GM21360 (cell line): ENCODE data around the gene FXYD6.
A peak's percentile ranks its signal among the peaks of the same experiment; 100 is the strongest.
"Not testable (repeated sequence)": the region's sequence is repeated elsewhere in the genome, so short reads cannot be mapped to it uniquely, and the experiment has no call there.

ENCODE experiments used
- ATAC-seq: cut with Tn5 transposase; IDR thresholded peaks from one replicate; pipeline ENCODE4 v1.9.1; 2021; ENCODE audit warnings: mild to moderate bottlenecking, moderate library complexity; ENCODE audit not compliant: unreplicated experiment

Gene FXYD6

GRCh38 chr11:117819096-117820040 is 57.1 kb downstream of the FXYD6 start:
- no peak for ATAC-seq

DNA sequence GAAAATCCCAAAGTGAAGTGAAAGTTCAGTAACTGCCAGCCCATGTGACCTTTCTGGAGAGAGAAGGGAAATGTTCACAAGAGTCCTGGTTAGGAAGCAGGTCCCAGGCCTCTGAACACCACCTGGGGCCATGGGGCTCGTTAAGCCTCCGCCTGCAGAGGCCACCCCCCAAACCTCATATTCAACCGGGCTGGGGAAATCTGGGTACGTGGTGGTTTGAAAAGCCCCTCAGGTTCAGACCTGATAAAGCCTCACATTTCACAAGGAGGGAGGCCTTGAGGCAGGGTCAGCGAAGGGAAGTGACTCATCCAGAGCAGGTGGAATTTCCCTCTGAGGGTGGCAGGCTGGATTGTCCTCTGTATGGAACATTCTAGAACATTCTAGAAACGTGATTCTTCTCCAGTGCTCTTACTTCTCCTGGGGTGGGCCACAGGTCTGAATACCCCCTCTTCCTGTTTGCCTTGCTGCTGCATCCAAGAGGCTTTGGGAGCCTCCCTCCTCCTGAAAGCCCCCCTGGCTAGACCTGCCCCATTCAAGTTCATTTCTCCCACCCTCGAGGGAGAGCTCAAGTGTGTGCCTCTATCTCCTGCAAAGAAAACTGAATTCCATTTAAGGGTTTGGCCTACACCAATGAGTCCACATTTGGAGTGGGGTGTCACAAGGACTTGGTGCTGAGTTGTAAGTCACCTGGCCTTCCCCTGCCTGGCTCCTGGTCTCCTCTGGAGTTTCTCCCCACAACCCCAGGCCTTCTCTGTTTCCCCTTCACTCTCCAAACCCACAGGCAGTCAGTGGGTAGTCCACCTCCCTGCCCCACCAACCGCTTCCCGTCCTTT is 58.2 kb downstream of the FXYD6 start:
- ATAC-seq = no peak

- no peak for ATAC-seq
Measured at GRCh38 chr11:117817368-117818040, 59.0 kb downstream of the FXYD6 start.

DNA sequence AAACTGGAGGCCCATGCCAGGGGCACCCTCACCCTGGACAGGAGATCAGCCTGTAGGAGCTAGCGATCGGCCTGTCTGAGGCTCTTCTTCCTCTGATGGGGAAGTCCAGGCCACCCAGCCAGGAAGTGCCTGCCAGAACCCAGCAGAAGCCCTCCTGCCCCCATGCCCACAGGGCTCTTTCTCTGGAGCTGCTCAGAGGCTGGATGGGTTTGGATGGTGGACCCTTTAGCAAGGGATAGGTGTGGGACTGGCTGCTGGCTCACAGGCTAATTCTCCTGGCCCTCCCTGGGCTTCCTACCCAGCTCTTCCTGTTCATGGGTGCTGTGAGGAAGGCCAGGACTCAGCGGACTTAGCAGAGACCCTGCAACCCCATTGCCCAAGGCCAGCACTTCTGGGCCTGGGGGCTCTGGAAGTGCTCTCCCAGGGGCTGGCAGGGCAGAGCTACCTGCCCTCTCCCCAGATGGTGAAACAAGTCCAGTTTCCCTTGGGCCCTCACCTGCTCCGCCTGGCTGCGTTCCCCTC is 59.6 kb downstream of the FXYD6 start:
- no peak for ATAC-seq

- no peak for ATAC-seq
Measured at GRCh38 chr11:117816151-117816741, 60.2 kb downstream of the FXYD6 start.

DNA sequence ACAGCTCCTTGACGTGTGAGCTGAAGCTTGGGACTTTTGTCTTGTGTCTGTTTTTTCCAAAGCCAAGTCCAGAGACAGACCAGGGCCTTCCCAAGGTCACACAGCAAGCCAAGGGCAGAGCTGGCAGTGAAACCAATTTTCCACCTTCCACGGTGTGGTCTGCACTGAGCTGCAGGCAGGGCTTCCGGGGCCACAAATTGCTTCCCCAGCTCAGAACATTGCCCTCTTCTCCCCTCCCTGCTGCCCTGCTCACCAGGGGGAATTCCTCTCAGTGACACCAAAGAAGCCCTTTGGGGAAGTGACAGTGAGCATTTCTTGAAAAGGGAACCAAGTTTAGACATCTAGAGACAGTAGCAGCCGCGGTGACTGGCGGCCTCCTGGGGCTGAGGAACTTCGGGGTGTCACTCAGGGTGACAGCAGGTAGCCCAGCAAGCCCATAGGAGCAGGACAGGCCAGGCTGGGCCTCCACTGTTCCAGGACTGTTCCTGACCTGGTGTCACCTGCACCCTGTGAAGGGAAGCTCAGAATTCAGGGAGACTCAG is 61.1 kb downstream of the FXYD6 start:
- peak; percentile 52 for ATAC-seq

DNA sequence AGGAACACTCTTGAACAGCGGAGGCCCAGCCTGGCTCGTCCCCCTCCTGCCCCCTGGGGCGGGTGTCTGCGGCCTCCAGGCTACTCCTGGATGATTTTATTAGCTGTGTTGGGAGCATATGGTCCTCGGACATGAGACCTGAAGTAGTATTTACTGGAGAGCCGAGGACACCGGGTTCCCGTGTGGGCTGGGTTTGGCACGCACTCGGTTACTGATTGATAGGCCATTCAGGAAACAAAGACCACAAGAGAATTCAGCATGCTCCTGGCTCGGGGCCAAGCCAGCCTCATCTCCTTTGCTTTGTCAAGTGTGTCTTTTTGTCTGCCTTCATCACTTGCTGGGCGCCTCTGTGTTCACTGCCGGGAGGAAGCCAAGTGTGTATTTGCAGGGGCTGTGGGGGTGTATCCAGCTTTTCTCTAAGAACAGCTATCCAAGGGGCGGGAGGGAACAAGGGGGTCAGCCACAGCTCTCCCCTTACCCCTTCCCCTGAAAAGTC is 61.6 kb downstream of the FXYD6 start:
- ATAC-seq = peak; percentile 28

DNA sequence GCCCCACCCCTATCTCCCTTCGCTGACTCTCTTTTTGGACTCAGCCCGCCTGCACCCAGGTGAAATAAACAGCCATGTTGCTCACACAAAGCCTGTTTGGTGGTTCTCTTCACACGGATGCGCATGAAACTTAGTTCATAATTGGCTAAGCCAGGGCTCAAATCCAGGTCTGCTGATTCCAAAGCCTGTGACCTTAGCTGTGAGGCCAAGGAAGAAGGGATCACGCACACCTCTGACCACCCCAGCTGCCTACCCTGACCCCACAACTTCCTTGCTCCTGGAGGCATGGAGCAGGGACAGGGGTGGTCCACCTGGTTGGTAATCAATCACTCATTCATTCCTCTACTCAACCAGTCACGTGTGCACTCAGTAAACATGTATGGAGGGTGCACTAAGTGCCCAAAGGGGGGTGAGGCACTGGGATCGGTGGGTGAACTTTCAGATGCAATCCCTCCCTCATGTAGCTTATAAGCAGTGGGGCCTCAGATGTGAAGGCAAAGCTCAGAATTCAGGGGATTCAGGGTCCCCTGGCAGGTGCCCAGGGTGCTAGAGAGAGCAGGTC is 62.2 kb downstream of the FXYD6 start:
- no peak for ATAC-seq

- ATAC-seq = not testable (repeated sequence)
Measured at GRCh38 chr11:117810056-117810451, 66.4 kb downstream of the FXYD6 start.

GRCh38 chr11:117809236-117810055 is 67.0 kb downstream of the FXYD6 start:
- no peak for ATAC-seq

- no peak for ATAC-seq
Measured at GRCh38 chr11:117808784-117809183, 67.7 kb downstream of the FXYD6 start.

GRCh38 chr11:117807482-117808327 is 68.8 kb downstream of the FXYD6 start:
- ATAC-seq = no peak

DNA sequence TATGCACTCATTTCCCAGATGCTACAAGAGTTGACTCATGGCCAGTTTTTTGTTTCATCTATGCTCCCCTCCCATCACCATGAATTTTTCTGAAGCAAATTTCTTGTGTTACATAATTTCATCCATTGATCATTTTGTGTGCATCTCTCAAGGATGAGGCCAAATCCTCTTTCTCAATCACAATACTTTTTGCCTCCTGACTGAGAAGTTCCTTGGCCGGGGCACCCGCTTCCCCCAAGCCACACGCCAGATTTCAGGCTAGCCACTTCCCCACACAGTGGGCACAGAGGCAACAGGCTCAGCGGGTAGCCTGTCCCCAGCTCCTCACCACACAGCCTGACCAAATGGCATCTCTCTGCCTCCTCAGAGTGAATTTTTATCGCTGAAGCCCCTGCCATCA is 69.6 kb downstream of the FXYD6 start:
- ATAC-seq = no peak

DNA sequence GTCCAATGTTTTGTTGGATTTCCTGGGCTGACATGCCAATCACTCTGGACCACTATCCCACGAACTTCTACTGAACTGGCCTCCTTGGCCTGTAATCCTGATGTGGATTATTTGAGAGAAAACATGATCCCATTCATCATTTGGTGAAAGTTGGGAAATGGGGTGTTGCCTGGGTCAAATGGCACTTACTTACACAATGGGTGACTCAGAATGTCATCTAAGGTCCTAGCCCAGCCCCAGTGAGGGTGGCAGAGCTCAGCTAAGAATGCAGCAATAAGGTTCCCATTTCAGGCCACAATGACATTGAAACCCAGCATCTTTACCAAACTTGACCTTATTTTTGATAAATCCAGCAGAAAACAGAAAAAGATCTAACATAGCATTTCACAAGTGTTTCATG is 71.4 kb downstream of the FXYD6 start:
- ATAC-seq = no peak

DNA sequence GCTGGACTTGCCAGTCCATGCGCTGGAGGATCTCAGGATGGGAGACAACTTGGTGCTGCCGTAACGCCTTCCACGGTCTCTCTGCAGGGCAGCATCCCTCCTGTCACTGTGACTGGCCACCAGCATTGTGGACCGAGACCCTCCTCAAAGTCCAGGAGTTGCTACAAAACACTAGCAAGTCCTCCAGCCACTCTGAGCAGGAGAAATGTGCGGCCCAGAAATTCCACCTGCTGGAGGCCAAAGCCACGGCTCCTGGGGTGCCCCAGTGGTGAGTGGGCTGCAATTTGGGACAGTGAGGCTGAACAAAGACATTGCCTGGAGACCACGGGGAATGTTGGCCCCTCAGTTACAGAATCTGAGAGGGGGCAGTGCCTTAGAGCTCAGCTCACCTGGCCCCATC is 72.6 kb downstream of the FXYD6 start:
- no peak for ATAC-seq

- no peak for ATAC-seq
Measured at GRCh38 chr11:117799634-117800033, 76.8 kb downstream of the FXYD6 start.

DNA sequence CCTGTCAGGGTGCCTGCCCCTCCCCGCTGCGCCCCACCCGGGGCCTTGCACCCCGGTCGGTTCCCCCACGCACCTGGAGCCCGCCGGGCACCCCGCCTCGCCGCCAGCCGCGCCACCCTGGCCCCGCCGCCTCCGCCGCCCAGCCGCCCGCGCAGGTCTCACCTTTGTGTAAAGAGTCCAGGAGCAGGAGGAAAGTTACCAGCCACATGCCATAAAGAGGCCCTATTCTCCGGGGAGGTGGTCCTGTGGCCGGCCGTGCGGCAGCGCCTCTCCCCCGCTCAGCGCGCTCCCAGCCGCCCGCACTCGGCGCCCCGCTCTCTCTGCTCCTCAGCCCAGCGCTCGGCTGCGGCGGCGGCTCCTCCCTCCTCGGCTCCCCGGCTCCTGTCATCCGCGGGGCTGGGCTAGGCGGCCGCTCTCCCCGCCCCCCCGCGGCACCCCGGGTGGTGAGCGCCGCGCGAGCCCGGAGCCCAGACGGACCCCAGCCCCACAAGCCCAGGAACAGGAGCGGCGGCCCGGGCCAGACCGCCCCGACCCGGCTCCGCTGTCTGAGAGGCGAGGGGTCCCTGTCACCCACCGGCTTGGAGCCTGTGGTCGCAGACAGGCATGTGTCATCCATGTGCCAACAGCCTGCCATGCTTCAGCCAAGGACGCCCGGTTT is 79.5 kb downstream of the FXYD6 start, which contains the start of gene DSCAML1:
Gene DSCAML1, minus strand, starts transcription at position 345 of the 658 bp plus-strand sequence. Its CDS starts 137 bp downstream, at position 208.
- no peak for ATAC-seq
